Raji (cell line): ENCODE measurements around the gene AP3B1.

Source experiments
- POLR2A ChIP-seq: IDR thresholded peaks from 2 replicates; pipeline ENCODE4 v1.6.1; 2011; ENCODE audit warnings: low read depth, low read length, control low read depth; ENCODE audit not compliant: insufficient read depth

Gene AP3B1

DNA sequence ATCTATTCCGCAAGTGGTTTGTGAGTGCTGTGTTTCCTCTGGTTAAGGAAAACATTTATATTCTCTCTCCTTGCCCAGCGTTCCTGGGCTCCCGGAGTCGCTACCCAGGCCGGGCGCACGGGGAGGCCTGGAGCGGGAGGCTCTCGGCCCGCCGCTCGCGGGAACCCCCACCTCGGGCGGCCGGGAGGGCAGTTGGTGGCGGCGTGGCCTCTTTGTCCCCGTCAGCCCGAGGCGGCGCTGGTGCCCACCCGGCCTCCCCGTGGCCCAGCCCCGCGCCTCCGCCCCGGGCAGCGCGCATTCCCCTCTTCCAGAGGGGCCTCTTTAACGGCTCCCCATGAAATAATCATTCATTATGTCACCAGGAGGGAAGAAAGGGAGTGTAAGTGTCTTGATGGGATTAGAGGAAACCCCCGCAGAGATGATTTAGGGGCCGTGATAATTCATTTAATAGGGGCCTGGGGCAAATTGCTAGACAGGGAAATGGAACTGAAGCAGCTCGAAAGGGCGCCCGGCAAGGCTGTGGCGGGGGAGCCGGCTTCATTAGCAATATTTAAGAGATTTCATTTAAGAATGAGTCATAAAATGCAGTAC, 336.5 kb downstream of the AP3B1 start:
- no peak for TF ChIP-seq POLR2A

DNA sequence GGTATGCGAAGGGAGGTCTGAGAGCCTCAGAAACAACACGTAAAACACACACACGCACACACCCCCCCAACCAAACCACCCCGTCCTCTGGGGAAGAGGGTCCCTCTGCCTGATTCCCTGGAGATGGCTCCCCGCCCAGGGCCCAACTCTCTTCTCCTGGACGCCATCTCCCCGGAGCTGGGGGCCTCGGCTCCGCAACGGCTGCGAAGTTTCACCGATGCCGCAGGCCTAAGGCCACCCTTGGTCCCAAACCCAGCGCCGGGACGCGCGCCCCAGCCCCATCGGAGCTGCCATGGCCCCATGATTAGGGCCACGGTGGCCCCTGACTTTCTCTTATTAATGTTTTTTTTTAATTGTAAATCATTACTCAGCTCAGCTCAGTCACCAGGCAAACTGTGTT, 337.0 kb downstream of the AP3B1 start:
- no peak for TF ChIP-seq POLR2A

DNA sequence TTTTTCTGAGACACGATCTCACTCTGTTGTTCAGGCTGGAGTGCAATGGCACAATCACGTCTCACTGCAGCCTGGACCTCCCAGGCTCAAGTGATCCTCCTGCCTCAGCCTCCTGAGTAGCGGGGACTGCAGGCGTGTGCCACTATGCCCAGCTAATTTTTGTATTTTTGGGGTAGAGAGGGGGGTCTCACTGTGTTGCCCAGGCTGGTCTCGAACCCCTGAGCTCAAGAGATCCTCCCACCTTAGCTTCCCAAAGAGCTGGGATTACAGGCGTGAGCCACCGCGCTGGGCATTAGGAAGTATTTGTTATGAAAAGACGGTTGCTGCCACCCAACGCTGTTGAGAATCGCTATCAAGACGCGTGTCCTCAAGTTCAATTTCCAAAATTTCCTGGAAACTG, 337.4 kb downstream of the AP3B1 start:
- no peak for TF ChIP-seq POLR2A

DNA sequence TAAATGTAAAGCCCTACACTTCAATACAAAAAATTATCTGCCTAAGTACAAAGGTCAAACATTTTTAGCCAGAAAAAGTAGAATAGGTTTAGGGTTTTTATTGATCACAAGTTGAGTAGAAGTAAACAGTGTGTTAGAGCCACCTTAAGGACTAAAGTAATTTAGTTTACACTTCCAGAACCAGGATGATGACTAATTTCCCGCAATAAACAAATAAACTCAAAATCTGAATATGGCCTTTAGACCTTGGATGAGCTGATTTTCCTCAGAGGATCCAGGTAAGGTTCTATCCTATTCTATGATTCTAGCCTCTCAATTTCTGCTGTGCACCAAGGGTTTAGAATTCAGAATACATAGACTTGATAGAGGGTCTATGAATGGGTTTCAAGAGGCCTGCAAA, 338.9 kb downstream of the AP3B1 start:
- TF ChIP-seq POLR2A = no peak

DNA sequence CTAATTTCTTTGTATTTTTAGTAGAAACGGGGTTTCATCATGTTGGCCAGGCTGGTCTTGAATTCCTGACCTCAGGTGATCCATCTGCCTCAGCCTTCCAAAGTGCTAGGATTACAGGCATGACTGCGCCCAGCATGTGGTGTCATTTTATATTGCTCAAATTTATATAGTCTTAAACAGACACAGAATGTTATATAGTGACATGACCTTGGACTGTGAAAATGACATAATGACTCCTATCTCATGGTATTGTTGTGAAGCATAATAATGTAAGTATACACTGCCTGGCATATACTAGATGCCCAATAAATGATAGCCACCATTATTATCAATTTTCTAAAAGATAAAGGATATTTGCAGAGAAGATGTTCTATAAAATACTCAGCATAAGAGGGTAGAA, 341.1 kb downstream of the AP3B1 start:
- no peak for TF ChIP-seq POLR2A

DNA sequence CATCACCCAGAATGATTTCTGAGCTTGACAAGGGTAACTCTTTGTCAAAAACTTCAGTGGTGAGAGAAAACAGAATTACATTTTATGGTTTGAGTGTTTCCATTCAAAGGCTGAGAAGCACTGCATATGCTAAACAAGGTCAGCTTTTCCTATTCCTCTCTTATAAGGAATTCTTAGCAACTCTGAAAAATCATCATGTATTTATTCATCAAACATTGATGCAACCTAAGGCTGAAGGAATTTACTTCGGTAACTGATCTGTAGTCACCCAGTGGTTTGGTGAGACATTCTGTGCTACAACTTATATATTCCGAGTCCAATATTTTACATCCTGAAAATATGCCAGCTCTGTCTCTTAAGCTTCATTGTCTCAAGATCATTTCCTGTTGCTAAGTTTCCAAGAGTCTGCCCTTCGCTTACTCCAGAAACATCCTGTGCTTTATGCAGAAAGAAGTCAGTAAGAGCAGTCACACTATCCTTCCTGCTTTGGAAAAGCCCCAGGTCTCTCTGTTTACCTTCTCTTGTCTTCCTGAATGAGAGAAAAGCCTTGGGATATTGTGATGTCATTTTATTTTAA, 341.8 kb downstream of the AP3B1 start:
- TF ChIP-seq POLR2A = no peak
